Measurements from ENCODE around the gene NEDD4L.

The NEDD4L gene

DNA sequence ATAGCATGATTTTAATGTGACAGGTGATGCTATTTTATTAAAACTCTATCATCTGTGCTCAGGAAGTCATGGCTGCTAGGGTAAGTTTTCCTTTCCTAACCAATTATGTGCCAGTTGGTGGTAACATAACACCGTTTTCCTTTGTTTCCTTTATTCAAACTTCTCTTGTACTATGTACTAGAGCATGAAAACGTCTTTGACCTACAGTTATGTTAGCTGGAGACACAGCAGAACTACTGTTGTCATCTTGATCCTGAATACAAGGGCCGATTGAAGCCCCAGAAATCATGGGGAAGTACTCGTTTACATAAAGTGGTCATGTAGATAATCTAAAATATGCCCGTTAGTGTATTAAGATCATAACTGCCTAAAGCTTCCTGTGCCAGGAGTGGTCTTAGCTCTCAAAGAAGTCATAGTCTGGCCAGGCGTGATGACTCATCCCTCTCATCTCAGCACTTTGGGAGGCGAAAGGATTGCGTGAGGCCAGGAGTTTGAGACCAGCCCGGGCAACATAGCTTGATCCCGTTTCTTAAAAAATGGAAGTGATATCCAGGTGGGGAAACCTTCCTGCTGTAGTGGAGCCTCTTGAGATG is 20.5 kb downstream of the NEDD4L start:
- CTCF ChIA-PET, result no interaction called here
- DNase-seq (ENCODE audit: low spot score), result no peak
- TF ChIP-seq, protein P1, sequence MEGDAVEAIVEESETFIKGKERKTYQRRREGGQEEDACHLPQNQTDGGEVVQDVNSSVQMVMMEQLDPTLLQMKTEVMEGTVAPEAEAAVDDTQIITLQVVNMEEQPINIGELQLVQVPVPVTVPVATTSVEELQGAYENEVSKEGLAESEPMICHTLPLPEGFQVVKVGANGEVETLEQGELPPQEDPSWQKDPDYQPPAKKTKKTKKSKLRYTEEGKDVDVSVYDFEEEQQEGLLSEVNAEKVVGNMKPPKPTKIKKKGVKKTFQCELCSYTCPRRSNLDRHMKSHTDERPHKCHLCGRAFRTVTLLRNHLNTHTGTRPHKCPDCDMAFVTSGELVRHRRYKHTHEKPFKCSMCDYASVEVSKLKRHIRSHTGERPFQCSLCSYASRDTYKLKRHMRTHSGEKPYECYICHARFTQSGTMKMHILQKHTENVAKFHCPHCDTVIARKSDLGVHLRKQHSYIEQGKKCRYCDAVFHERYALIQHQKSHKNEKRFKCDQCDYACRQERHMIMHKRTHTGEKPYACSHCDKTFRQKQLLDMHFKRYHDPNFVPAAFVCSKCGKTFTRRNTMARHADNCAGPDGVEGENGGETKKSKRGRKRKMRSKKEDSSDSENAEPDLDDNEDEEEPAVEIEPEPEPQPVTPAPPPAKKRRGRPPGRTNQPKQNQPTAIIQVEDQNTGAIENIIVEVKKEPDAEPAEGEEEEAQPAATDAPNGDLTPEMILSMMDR (conservative IDR thresholded peaks at IDR 0.05; ENCODE audit: low read depth), result no peak
- H3K27ac ChIP-seq, result no peak overlapping the region
- POLR2A ChIA-PET (ENCODE audit: low non-redundant PET), result no interaction called here

DNA sequence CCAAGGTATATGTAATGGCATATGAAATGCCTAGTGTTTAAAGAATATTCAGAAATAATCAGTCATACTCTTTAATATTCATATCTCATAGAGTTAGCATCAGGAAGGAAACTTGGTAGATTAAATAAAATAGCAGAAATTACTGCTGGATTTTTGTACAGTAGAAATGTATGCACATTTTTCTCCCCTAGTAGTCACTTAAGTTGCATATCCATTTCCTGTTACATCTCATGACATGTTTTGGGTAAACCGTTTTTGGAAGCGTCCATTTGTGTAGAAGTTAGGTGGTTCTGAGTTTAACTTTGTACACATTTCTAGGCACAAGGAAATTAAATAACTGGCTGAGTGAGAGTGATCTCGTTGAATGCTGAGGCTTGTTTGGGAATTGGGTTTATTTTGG is 21.9 kb downstream of the NEDD4L start:
- TF ChIP-seq, protein P1 (conservative IDR thresholded peaks at IDR 0.05; ENCODE audit: low read depth), result no peak
- DNase-seq (ENCODE audit: low spot score), result no peak
- H3K27ac ChIP-seq, result no peak overlapping the region
- CTCF ChIA-PET, result no interaction called here
- POLR2A ChIA-PET (ENCODE audit: low non-redundant PET), result no interaction called here

GRCh38 chr18:58067601-58068000 is 23.6 kb downstream of the NEDD4L start:
- POLR2A ChIA-PET (ENCODE audit: low non-redundant PET), result no interaction called here
- DNase-seq (ENCODE audit: low spot score), result no peak
- TF ChIP-seq, protein P1 (conservative IDR thresholded peaks at IDR 0.05; ENCODE audit: low read depth), result no peak
- no peak overlapping the region for H3K27ac ChIP-seq
- CTCF ChIA-PET, result no interaction called here

DNA sequence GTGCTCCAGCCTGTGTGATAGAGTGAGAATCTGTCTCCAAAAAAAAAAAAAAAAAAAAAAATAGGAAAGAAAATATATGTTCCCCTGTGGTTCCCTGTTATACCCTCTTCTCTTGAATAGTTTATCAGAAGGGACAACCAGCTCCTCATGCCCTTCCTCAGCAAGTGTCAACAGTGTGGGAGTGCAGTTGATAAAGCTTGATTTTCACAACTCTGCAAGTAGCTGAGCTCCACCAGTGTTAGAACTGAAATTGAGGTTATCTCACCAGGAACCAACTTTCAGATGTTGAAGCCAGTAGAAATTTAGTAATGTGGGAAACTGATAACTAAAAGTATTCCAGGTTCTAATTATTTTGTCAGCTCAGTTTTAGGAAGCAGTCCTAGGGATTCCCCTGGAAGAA is 25.1 kb downstream of the NEDD4L start:
- POLR2A ChIA-PET (ENCODE audit: low non-redundant PET), result no interaction called here
- CTCF ChIA-PET, result no interaction called here
- DNase-seq (ENCODE audit: low spot score), result no peak
- TF ChIP-seq, protein P1 (conservative IDR thresholded peaks at IDR 0.05; ENCODE audit: low read depth), result no peak
- H3K27ac ChIP-seq, result no peak overlapping the region

GRCh38 chr18:58069721-58070292 is 25.8 kb downstream of the NEDD4L start:
- TF ChIP-seq, protein P1 (conservative IDR thresholded peaks at IDR 0.05; ENCODE audit: low read depth), result no peak
- no peak for DNase-seq (ENCODE audit: low spot score)
- H3K27ac ChIP-seq, result no peak overlapping the region
- CTCF ChIA-PET, result interaction anchor here (0.5 kb wide), 1 partner anchor 210 kb away, joined by 3 read pairs; no protein-coding TSS in a partner anchor
- POLR2A ChIA-PET (ENCODE audit: low non-redundant PET), result no interaction called here

DNA sequence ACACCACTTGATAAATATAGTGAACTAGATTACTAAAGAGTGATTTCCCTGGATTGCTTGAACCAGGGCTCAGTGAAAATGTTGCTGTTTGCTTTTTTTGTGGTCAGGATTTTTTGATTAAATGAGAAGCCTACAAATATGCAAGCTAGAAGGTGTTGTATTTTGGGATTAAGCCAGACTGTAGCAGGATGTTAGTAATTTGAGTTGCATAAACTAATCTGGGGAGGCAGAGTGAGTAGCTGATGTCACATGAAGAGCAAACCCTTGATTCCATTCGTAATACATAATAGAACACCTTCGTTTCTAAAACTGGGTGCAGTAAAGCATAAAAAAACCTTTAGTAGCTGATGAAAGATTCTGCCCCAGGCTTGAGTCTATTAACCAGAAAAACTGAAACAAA is 32.0 kb downstream of the NEDD4L start:
- POLR2A ChIA-PET (ENCODE audit: low non-redundant PET), result no interaction called here
- CTCF ChIA-PET, result no interaction called here
- DNase-seq (ENCODE audit: low spot score), result no peak
- H3K27ac ChIP-seq, result no peak overlapping the region
- TF ChIP-seq, protein P1 (conservative IDR thresholded peaks at IDR 0.05; ENCODE audit: low read depth), result no peak
